IPS-NIHi7 (cell line): ENCODE data around the gene VPS33B.
"Not testable (repeated sequence)": the region's sequence is repeated elsewhere in the genome, so short reads cannot be mapped to it uniquely, and the experiment has no call there.

Source experiments
- DNase-seq: peaks from one replicate; pipeline ENCODE4 v3.0.0; 2012; ENCODE audit warnings: mixed read lengths; ENCODE audit errors: extremely low spot score

The VPS33B gene

DNA sequence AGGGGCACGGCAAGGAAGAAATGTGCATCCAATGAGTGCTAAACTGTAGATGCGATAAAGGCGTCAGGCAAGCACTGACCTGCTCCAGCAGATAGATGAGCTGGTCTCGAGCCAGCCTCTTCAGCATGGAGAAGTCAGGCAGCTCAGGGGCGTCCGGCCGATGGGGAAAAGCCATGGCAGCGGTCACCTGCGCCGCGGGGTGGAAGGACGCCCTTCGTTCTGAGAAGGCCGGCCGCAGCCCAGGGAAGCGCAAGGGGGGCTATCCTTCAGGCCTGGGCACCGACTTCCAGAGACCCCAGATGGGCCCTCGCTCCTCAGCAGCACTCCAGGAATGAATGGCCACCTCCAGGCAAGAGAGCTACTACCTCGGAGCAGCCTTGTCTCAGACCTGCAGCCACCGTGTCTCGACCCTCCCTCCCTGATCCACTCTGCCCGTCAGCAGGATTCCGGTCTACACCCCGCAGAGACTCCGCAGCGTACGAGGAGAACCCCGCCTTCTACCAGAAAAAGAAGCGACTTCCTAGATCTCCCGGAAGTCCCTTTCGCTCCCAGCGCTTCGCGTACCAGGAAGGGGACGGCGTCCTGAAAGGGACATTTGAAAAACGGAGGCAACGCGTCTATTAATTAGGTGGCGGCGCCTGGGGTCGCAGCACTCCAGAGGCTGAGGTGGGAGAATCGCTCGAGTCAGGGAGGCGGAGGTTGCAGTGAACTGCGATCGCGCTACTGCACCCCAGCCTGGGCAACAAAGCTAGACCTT lies at the start of gene VPS33B:
Gene VPS33B, minus strand, starts transcription at position 520 of the 757 bp plus-strand sequence. Its CDS starts 345 bp downstream, at position 175.
- DNase-seq, result peak; percentile 86

DNA sequence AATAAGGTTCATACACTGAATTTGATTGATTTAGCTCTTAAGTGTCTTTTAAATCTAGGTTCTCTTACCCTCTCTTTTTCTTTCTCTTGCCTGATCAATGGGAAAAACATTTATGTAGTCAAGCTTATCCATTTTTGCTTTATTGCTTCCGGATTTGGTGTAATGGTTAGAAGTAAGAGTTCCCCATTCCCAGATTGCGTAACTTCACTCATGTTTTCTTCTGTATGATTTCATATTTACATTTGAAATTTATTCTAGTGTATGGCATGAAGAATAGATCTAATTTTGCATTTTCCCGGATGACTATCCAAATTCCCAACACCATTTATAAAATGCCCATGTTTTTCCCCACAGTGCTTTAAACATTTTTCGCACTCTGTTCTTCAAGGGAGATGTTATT lies 49.8 kb upstream of the VPS33B start:
- no peak for DNase-seq

- DNase-seq, result no peak
Observed at GRCh38 chr15:91070872-91071271, 48.5 kb upstream of the VPS33B start.

GRCh38 chr15:91068966-91069365 lies 46.6 kb upstream of the VPS33B start:
- DNase-seq, result no peak

DNA sequence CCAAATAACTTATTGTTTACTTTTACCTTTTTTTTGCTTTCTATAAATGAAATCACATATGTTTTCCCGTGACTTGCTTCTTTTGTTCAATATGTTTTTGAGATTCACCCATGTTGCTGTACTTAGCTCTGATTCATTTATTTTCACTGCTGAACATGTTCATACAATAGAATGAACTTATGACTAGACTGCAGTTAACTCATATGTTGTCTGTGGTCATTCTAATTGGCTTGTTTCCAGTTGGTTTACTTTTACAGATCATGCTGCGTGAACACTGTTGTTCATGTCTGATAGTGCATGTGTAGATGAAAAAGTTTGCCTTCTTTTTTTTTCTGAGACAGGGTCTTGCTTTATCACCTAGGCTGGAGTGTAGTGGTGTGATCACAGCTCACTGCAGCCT lies 46.0 kb upstream of the VPS33B start:
- DNase-seq, result no peak

- no peak for DNase-seq
Observed at GRCh38 chr15:91067036-91067435, 44.6 kb upstream of the VPS33B start.

DNA sequence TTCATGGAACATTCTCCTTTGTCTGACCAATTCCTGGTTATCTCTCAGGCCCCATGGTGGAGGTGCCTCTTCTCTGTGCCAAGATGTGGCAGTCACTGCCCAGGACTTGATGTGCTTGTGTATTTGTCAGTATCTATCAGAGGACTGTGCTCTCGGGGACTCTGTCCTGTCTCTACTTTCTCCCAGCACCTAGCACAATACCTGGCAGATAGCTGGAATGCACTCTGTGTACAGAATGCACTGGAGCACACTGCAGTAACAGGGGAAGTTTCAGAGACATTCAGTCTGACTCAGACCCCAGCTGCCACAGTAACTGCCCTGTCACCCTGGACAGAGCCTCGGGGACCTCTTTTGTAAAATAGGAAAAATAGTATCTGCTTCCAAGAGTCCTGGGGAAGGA lies 43.1 kb upstream of the VPS33B start:
- no peak for DNase-seq

GRCh38 chr15:91061997-91062396 lies 39.6 kb upstream of the VPS33B start:
- no peak for DNase-seq

DNA sequence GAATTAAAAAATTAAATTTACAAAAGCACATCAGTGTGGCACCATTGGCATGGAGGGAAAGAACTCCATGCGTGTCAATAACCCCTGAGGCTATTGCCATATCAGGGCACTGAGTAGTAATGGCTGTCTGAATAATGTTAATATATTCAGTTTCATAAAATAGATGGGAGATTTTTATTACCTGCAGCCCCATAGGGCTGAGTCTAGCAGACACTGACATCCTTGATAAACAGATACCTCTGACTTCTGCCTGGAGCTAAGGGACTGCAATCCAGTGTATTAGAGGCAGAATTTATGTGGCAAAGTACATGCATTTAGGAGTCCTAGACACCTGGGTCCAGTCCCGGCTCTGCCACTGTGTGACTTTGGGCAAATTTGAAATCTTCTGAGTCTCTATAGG lies 38.8 kb upstream of the VPS33B start:
- DNase-seq, result no peak

DNA sequence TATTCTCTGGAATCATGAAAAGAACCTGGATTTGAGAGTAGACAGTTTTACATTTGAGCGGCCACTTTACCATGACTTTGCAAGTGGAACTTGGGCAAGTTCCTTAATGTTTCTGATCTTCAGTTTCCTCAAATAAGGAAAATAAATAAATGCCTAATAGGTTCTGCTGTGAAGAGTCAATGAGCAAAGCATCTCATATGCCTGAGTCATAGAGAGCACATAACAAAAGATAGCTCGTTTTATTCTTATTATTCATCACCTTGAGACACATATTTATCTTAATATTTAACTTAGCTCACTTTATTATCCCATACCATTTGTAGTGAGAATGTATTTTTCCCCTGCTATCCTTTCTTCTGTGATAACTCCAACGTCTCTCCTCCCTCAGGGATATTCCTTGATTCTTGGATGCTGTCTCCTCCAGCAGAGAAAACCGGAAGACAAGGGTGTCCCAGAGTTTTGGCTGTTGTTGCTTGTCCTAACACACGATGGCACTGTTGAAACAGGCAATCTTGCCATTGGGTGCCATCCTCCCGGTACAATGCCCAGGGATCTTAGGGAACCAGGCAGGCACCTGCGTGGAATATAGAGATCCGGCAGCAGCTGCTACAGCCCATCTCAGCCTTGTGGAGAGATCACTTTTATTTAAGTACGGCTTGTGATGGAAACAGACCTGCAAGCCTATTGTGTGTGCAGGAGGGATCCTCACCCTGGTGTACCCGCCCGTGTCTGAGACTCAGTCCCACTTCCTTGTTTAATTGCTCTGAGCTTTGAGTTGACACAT lies 33.3 kb upstream of the VPS33B start:
- DNase-seq, result peak; percentile 85

DNA sequence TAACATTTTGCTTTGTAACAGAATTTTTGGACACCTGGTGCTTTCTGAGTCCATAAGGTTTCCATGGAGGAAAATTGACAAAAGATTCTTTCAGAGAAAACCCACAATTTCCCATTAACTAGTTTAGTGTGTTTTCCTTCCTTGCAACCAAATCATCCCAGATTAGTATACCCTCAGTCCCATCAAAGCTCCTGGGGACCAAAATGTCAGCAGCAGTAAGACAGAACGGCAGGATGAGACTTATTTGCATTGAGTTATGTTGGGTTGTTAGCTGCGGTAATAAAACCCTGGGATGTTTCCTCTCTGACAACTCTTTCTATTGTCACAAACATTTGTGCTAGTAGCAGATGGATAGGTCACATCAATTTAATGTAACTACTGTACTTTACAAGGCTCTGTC lies 32.4 kb upstream of the VPS33B start:
- no peak for DNase-seq

DNA sequence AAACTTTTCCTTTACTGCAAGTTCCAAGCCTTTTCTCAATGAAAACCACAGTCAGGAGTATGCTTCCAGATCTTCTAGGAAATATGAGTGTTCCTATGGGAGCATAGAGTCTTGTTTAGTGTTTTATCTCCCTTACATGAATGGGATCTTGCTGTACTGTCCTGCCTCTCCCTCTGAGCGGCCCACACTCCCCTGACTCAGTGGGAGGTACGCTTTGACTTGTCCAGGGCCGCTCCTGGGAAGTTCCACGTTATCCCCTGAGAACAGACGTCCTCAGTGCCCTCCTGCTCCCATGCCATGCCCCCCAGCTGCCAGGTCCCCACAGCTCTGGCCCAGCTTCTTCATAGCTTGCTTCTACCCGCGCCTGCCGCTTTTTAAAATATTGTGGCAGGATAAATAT lies 28.9 kb upstream of the VPS33B start:
- no peak for DNase-seq

- DNase-seq, result no peak
Observed at GRCh38 chr15:91050128-91050455, 27.7 kb upstream of the VPS33B start.

DNA sequence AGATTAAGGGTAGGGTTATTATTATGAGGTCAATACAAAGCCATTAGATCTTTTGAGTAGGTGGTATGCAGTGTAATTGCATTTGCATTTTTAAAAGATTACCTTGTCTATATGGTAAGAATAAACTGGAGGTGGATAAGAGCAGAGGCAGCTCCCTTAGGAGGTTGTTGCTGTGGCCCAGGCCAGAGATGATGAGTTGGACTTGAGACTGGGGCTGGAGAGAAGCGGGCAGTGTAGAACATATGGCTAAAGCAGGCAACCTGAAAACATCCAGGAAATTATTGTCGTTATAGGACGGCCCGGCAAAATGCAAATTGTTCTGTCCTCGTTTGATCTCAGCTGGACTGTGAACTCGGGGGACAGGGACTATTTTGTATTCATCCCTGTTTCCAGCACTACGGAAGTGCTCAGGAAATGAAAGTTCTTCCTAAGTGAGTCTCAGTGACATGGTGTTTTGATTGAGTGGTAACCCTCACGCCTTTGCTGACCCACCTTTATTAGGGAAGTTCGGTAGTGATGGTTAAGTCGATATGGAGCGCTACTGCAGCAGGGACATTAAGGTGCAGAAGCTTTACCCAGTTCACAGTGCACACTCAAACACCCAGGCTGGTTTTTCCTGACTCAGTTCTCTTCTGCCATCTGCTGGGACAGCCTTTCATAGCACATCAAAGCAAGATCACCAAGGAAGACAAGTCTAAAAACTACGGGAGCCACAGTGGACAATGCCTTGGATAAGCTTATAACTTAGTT lies 27.2 kb upstream of the VPS33B start:
- DNase-seq, result peak; percentile 66

DNA sequence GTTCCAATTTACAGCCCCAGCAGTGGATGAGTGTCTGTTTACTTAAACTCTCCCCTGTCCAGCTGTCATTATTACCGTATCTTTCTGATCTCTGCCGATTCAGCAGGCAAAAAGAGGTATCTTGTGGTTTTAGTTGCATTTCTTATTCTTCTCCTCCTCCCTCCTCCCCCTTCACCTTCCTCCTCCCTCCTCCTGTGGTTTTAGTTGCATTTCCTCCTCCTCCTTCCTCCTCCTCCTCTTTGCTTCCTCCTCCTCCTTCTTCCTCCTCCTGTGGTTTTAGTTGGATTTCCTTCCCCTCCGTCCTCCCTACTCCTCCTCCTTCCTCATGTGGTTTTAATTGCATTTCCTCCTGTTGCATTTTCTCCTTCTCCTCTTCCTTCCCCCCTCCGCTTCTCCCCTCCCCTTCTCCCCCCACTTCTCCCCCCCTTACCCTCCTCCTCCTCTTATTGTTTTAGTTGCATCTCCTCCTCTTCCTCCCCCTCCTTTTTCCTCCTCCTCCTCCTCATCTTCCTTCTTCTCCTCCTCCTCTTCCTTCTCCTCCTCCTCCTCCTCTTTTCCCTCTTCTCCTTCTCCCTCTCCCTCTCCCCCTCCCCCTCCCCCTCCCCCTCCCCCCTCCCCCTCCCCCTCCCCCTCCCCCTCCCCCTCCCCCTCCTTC lies 25.3 kb upstream of the VPS33B start:
- no peak for DNase-seq

GRCh38 chr15:91046056-91046455 lies 23.7 kb upstream of the VPS33B start:
- DNase-seq, result not testable (repeated sequence)

DNA sequence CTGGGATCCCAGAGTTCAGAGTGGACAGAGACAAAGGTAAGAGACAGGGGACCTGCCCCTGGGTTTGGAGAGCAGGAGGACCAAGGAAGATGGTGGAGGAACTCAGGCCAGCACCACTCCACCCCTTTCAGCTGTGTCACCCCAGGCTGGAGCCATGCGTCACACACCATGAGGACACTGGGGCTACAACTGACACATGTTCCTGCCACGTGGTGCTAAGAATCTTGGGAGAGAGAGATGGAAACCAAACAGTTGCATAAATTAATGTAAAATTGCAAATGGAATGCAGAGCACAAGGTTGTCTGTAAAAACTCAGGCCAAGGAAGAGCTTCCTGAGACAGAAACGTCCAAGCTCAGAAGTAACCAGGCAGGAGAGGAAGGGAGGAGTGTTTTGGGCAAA lies 22.7 kb upstream of the VPS33B start:
- no peak for DNase-seq

DNA sequence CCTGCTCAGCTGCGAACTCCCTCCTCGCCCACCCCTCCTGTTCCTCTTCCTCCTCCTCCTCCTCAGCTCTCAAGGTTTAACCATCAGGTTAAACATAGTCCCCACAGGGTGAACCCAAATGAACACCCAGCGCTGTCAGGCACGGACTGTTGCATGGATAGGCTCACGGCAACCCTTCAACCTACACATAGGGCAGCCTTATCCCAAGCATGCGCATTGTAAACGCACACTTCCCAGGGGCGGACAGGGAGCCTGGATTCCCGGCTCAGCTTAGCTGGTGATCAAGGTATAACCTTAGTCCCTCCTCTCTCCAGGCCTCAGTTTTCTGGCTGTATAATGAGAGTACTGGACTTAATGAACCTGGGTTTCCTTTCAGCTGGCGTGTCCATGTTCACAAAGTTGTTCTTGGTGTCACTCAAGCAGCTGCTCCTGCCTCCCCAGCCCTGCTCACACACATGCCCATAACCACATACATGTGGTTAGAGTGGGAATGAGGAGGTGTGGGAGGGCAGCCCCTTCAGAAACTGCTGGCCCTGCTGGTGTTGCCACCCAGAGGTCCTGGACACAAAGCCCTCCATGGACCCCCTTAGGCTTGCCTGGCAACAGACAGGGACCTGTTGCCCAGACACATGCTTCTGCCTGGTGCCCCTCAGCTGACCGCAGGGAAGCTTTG lies 20.9 kb upstream of the VPS33B start:
- DNase-seq, result no peak

DNA sequence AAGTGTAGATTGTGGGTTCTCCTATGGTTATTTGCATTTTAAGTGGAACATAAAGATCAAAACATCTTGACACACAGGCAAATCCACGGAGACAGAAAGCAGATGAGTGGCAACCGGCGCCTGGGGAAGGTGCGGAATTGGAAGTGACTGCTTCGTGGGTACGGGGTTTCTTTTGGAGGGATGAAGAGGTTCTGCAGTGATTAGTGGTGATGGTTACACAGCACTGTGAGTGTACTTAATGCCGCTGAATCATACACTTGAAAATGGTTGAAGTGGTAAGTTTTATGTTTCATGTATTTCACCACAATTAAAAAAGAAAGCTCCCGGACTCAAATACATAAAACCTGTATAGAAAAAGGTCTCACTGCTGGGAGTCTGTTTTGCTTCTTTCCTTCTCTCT lies 18.5 kb upstream of the VPS33B start:
- DNase-seq, result no peak

GRCh38 chr15:91039996-91040395 lies 17.6 kb upstream of the VPS33B start:
- DNase-seq, result no peak
